Ureter (tissue), 1 donor: ENCODE results near the gene CDH22. TPM values are rescaled to one million over a fixed set of nuclear protein-coding genes. Genes with fewer than 3 reads are reported as not detected.

Source experiments
- DNase-seq: peaks from one replicate; pipeline ENCODE4 v3.0.0-alpha.2; 2020; ENCODE audit warnings: low spot score
- total RNA-seq: library from RNA; stranded (reverse); gene quantifications from one replicate; pipeline ENCODE4 v1.2.4, GENCODE V29; 2023
- donor health status: DM: yes; HTN: yes; CAD: no.

The CDH22 gene
- total RNA-seq, 1 donor from 2014 or later: 0.23 TPM

DNA sequence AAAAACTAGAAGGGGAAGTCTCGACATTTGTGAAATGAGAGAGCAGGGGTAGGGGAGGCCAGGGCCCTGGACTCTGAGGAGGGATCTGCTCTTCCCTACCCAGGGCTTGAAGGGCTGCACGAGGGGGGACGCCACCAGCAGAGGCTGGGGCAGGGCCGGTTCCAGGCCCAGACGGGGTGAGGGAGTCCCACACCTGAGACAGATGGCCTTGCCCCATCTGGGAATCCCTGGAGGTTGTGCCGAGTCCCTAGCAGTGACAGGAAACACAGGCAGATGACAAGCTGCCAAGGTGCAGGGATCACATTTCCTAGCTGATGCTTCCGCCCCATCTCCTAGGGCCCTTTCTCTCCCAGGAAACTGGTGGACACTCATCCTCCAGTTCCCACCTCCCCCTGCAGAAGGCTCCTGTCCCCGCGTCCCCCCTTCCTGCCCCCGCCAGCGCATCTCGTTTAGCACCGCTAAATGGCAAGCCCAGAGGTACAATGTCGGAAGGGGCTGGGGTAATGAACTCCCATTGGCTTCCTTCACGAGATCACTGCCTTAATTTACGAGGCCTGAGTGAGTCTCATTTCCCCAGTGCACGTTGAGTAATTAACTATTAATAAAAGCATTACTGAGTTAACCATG lies 35.2 kb upstream of the CDH22 start:
- no peak for DNase-seq

DNA sequence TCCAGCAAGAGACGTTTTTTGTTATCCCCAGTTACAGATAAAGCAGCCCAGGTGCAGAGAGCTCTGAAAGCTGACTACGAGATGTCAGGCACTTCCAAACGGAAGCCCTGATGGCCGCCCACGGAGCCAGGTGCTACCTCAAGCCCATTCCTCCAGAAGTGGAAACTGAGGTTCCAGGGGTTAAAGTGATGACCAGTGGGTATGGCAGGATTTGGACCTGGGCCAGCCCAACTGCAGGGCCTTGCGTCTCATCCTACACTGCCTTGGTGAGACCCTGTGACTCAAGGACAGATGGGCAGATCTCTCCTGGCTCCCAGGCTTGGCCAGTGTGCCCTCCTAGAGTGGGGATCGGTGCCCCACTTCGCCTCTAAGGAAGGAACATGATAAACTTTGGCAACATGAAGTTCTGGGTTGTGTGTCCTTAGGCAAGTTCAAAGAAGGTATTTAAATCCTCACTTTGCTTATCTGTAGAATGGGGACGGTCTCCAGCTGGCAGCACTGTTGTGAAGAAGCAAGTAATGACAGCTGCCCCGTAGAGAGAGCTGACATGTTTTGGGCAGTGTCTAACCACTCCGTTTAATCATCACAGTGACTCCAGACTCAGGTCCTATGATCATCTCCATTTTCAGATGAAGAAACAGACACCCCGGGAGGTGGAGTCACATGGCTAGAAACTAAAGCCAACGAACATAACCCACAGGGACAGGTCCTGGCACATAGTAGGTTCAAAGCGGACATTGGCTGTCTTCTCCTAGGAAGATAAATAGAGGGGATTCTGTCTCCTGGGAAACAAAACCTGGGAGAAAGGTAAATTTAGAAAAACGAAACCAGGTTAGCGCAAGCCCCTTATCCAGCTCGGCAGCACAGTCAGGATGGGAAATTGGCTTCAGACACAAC lies 34.4 kb upstream of the CDH22 start:
- no peak for DNase-seq

DNA sequence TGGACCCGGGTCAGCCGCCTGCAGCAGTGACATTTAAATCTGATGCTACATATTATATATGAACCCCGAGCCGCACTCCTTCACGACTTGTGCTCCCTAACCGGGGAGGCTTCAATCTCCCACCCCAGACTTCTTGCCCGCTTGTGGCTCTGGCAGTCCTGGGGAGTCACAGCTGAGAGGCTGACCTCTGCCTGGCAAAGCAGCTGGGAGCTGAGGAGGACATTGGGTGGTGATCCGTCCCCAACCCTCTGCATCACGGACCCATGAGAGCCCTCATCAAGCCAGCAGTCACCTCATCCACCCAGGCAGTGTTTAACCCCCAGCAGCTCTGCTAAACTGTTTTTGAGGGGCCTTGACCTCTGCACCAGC lies 33.7 kb upstream of the CDH22 start:
- DNase-seq: no peak

DNA sequence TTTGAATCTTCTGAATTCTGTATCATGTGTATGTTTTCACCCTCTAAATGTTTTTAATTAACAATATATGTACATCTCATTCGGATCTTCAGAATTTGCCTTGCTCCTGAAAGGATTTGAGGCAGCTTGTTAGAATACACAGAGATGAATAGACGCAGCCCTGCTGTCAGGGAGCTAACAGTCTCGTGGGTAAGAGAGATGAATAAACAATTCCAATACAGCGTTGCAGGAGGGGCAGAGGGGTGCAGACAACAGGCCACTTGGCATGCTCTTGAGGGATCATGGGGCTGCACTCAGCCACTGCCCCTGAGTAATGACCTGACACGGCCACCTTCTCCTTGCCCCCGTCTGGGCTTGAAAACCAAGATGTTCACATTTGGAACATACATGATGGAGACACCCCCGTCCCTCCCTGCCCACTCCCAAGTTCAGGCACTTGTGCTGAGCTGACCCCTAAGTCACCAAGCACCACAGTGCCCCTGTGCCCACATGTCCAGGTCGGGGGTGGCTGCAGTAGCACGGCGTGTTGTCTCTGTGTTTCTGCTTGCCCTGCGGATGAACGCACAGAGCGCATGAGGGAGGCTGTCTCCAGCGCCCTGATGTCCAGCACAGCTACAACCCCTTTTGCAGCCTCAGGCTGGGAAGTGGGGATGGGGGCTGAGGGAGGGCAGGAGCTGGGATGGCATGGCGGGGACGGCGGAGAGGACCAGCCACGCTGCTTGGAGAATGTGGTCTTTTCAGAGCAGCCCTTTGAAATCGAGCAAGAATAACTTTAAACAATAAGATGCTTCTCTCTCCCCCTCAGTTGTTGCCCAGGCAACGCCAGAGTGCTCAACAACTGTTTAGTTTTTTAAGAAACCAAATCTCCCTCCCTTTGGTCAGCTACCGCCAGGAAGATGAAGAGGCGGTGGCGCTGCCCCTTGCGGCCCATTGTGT lies 33.0 kb upstream of the CDH22 start:
- no peak for DNase-seq

DNA sequence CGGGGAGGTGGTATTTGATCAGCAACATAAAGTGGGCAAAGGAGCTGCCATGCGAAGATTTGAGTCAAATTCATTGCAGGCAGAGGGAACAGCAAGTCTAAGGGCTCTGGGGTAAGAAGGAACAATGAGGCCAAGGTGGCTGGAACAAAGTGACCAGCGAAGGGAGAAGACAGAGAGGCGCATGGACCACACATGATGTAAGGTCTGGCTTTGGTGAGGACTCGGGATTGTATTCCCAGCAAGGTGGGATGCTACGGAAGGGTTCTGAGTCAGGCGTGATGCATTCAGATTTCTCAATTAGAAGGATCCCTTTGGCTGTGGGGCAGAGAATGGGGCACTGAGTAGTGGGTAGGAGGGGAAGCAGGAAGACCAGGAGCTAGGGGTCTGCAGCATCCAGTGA lies 30.7 kb upstream of the CDH22 start:
- DNase-seq: no peak

DNA sequence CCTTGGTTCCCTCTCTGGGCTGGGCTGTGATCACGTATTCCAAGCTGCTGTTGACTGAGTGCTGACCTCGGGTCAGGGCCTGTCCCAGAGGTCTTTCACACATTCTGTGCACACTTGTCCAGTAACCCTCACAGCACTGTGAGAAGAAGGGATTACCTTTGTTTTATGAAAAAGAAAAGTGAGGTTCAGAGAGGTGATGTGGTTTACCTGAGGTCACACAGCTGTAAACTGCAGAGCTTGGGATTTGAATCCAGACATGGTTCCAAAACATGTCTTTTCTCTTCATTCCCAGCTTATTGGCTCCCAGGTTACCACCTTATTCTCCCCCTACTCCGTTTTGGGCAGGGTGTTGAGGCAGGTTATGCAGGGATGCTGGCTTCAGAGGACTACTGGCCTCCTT lies 28.4 kb upstream of the CDH22 start:
- no peak for DNase-seq

DNA sequence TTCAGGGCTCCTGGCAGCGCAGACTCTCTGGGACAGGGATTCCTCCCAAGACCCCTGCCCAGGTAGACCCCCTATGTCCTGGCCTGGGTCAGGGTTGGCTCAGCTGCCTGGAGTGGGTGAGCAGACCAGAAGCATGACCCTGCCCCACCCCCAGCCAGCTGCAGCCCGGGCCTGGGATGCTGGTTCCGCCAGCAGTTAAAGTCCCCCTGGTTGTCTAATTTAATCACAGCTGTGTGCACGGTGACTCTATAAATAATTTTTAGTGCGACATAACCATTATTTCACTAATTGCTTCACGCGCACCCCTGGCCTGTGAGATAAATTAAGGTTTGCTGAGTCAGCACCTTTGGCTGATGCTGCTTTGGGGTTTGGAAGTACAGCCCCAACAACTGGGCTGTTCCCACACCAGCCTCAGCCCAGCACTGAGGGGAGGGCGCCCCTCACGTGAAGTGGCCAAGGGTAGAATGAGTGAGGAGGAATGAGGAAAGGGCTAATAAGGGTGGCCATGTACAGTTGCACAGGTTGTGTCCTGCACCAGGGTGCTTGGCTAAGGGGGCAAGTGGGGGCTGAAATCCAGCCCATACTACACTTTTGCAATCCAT lies 26.1 kb upstream of the CDH22 start:
- DNase-seq: no peak

DNA sequence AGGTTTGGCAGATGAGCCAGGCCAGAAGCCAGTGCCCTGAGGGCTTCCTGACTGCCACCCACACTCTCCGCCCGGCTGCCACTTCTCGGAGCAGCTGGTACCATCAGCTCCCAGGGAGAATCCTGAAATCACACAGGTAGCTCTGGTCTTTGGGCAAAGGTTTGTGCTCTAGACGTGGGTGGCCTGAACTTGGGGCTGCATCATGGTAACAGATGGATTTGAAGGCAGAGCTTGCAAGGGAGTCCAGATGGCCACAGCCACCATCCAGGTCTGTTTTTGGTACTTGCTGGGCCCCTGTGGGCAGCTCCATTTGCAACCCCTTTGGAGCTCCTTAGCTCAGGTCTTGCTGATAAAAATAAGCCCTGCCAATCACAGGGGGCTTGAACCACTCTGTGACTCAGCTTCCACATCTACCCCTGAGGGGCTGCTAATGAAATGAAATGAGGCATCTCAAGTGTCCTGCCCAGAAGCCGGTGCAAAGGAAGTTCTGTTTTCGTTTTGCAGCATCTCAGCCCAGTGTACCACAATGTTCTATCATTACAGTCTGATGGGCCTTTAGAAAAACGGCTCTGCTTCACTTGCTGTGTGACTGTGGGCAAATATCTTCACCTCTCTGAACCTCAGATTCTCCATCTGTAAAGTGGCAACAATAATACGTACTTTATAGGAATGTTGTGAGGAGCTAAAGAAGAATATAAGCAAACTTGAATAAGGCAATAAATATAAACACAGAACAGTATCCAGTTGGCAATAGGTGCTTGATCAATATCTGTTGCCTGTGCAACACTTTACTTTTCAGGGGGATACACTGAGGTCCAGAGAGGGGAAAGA lies 25.1 kb upstream of the CDH22 start:
- DNase-seq: no peak

DNA sequence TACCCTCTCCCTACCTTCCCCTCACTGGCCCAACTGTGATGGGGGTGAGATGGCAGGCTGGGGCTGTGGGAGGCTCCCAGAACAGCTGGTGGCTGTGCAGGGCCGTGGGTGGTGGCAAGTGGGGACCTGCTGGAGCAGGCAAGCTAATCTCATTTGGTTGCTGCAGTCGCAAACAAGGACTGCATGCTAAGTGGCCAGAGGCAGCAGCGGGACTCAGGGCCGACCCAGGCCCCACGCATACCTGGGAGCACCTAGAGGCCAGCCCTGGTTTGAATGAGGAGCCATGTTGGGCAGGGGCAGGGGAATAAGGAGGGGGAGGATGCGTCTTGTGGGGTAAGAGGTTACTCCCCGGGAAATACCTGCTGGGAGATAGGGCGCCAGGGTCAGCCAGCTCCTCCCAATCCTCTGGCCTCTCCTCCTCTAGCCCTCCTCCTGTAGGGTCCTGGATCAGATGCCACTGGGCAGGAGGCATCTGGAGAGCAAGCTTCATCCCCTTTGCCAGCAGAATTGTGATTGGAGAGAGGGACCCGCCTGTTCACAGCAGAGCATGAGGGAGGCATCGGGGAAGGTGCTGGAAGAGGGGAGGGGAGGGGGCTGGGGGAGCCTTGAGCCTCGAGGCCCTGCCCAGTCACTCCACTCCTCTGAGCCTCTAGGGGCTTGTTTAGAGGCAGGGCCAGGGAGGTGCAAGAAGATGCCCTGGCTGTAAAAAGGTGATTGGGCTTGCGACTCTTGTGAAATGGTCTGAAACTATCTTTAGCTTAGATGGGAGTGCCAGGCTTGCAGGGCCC lies 24.3 kb upstream of the CDH22 start:
- no peak for DNase-seq

DNA sequence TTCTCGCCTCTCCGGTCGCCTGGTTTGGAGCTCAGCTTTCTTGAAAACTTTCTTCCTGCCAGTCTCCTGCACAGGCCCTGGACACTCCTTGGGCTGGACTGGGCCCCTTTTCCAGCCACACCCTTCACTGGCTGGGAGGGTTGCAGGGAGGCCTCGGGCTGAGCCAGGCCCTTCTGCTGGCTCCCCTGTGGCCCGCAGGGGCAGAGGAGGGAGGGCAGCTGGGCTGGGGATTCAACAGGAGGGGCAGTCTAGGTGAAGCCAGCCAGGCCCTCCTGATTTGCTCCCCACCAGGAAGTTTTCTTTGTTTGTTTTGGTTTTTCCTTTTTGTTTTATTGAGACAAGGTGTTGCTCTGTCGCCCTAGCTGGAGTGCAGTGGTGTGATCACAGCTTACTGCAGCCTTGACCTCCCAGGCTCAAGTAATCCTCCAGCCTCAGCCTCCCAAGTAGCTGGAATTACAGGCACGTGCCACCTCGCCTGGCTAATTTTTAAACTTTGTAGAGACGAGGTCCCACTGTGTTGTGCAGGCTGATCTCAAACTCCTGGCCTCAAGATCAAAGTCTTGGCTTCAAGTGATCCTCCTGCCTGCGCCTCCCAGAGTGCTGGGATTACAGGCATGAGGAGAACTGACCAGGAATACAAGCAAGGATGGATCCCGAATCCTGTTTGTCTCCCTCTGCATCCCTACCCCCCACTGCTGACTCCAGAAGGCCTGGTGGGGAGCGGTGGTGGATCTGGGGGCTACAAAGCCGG lies 23.5 kb upstream of the CDH22 start:
- DNase-seq: no peak

DNA sequence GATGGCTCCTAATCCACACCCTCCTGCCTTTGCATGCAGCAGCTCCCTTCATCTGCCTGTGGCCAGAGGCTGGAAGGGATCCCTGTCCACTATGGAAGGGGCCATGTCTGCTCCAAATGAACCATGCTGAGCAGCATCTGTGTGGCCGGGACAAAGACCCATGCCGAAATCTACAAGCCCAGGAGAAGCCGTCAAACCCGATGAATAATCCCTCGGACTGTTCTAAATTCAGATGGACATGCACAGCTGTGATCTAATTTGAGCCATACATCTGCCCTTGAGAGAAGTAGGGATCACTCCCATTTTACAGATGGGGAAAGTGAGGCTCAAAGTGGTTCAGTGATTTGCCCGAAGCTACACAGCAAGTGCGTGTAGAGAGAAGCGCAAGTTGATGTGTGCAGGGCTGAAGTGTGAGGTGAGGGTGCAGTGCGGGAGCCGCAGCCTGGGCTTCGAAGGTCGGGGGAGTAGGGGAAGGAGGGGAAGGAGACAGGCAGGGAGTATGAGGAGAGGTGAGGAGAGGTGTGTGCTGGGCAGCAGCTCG lies 22.6 kb upstream of the CDH22 start:
- DNase-seq: no peak

DNA sequence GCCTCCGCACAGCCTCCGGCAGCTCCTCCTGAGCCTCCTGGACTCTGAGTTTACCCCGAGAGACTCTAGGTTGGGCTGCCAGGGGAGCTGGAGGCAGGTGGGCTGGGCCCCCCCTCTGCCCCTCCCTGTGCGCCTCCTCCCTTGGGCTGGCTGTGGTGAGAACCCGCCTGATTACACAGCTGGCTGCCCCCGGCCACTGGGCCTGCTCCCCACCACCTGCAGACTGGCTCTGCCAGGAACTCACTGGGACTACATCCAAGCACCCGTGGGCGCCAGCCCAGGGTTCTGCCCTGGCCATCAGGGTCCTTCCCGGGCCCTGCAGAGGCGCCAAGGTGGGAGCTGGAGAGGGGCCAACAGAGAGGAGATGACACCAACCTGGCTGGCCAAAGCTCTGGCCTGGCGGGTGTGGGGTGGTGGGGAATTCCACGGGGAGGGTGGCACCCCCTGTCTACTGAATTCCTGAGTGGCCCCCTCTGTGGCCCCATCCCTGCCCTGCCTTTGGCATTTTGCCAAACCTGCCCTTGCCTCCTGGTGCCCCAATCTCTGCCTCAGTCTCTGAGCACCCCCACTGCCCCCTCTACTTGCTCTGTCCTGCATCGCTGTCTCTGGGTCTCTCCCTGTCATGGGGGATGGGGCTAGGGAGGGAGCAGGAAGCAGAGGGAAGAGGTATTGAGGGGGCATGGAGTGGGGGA lies 21.9 kb upstream of the CDH22 start:
- no peak for DNase-seq

DNA sequence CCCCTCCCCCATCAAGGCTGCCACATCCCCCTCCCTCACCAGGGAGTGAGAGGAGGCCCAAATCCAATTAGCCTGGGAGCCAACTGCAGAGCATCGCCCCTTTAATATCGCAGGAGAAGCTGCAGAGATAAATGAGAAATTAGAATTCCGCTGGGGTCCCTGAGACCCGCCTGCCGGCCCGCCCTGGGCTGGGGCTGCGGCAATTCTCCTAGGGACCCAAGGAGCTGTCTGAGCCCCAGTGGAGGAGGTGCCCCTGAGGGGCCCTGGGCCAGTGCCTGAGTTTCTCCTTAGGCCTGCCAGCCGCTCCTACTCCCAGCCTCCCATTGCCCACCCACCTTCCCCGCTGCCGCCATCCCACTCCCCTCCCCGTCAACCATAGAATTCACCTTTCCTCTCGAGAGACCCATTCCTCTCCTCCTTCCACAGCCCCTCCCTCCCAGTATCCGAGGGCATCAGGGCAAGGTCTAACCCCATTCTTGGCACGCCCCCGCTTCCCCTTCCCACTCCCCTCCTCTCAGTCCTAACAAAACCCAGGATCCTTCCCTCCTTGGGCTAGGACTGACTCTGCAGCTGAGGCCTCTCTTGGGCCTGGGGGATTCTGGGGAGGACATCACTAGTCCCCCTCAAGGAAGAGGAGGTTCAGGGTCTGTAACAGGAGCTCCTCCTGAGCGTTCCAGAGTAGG lies 20.0 kb upstream of the CDH22 start:
- DNase-seq: no peak

DNA sequence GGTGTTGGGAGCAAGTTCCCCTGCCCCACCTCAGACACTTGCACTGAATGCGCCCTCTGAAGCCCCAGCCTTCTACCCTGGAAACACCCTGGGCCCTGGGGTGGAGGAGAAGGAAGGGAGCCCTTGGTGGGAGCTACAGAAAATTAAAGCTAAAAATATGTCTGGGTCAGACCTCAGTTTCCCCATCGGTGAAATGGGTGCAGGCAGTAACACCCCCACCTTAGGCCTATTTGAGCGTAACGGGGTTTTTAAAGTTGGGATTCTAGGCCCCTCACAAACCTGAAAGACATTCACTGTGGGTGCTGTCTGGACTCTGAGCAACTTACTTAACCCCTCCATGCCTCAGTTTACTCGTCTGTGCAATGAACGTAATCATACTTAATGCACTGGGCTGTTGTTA lies 19.3 kb upstream of the CDH22 start:
- DNase-seq: no peak

DNA sequence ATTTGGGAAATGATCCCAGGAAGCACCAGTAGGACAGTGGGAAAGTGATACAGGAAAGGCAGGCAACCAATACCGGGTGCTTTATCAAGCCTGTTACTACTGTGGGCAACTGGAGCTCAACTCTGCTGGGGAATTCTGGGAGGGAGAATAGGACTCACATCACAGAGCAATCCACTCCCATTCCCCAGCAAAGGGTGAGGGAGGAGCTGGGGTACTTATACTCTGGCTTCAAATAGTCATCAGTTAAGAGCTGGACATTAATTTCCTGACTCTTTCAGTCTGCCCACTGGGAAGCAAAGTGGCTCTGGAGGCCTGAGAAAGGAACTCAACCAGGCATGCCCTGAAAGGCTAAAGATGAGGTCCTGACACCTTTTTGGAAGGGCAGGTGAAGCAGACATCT lies 17.5 kb upstream of the CDH22 start:
- no peak for DNase-seq

DNA sequence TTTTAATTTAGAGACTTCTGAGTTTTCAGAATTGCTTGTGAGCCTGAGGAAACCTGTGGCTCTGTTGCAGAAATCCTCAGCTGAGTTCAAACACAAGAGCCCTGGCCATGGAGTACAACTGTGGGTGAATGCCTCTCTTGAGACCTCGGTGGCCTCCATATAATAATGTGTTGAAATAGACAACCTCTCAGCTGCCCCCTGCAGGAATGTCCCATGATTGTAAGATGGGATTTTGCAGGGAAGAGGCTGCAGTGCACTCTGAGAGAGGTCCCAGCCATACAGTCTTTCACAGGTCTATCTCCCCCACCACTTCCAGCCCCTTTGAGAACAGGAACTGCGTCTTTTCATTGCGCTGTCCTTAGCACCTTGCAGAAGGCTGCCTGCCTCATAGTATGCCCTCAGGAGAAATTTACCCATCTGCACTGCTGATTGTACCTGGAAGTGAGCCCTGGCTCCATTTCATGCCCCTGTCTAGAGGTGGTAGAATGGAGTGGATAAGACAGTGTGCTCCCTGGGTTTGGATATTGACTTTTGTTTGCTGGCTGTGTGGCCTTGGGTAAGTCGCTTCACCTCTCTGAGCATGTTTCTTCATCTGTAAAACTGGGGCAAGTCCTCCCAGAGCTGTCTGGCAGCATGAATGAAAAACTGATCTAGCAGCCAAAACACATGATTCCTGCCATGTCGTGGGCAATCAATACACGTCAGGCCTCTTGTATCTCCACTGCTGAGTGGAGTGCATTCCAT lies 16.8 kb upstream of the CDH22 start:
- no peak for DNase-seq

DNA sequence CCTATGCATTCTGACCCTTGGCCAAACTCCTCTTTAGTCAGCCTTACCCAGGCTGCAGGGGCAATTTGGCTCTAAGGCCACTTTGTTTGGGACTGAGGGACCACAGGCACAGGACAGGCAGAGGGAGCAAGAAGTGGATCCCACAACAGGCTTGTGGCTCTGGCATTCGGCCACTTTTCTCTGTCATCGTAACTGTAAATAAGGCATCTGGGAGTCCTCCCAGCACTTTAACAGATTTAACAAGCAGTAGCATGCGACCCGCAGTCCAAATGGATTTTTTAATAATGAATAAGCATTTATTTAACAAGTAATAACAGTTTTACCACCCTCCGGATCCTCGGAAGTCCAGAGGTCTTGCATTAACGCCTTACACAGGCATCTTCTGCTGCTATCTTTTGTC lies 16.1 kb upstream of the CDH22 start:
- DNase-seq: no peak
